Cardiac muscle cell (in vitro differentiated cells and primary cell): ENCODE data around the gene P2RX7. TPM values are rescaled to one million over a fixed set of nuclear protein-coding genes. Genes with fewer than 3 reads are reported as not detected.

Experiments
- DNase-seq, 2 donors: peaks; one replicate each; pipeline versions ENCODE4 v3.0.0 to v3.0.0-alpha.2; 2010 to 2017; ENCODE audit warnings: low read depth in 1 of 2, low spot score in 1 of 2
- H3K27ac ChIP-seq: fragments of 200-600 bp; sonication (generic); 2 replicates; pipeline ENCODE4 v1.5.1; 2016
- H3K27me3 ChIP-seq: fragments of 200-600 bp; sonication (generic); 2 replicates; pipeline ENCODE4 v1.6.0; 2016; ENCODE audit warnings: control low read depth
- H3K36me3 ChIP-seq: fragments of 200-600 bp; sonication (generic); 2 replicates; pipeline ENCODE4 v1.5.1; 2016; ENCODE audit warnings: control low read depth
- H3K4me1 ChIP-seq: fragments of 200-600 bp; sonication (generic); 2 replicates; pipeline ENCODE4 v1.8.1; 2017; ENCODE audit warnings: low read depth, mild to moderate bottlenecking, mixed run types
- H3K4me3 ChIP-seq: fragments of 200-600 bp; sonication (generic); 2 replicates; pipeline ENCODE4 v1.5.1; 2016; ENCODE audit warnings: mild to moderate bottlenecking
- H3K9me3 ChIP-seq: fragments of 200-600 bp; sonication (generic); 2 replicates; pipeline ENCODE4 v1.5.1; 2017; ENCODE audit warnings: low read depth, mild to moderate bottlenecking, control low read depth
- CTCF ChIP-seq: IDR thresholded peaks from 2 replicates; pipeline ENCODE4 v1.5.1; 2012; ENCODE audit warnings: low read depth, mild to moderate bottlenecking, low read length
- polyA plus RNA-seq: library from polyadenylated mRNA; unstranded; fragments of >200 nt; fragmentation: Nextera tagmentation; extraction: Ambion mirVana; gene quantifications from 2 replicates; pipeline ENCODE4 v1.2.1, GENCODE V29; 2016
- total RNA-seq: library from RNA; depleted of rRNA; stranded (reverse); fragments of >200 nt; gene quantifications from 2 replicates; pipeline ENCODE4 v1.2.3, GENCODE V29; 2016

P2RX7 gene
- total and polyA plus RNA-seq, 2 experiments from 2014 or later: 0.03 to 0.65 TPM

GRCh38 chr12:121170611-121171260, 38.1 kb downstream of the P2RX7 start:
- Histone ChIP-seq H3K27me3 (no peaks in the 10 kb centered on the region), H3K4me1 (no peaks in the 10 kb centered on the region), H3K27ac (no peak overlapping the region), H3K9me3 (no peaks in the 10 kb centered on the region), H3K36me3 (no peaks in the 10 kb centered on the region), H3K4me3 (no peak overlapping the region)
- no peak for DNase-seq
- TF ChIP-seq CTCF: no peak

- TF ChIP-seq CTCF: no peak
- no peak for DNase-seq
- Histone ChIP-seq H3K27me3 (no peaks in the 10 kb centered on the region), H3K9me3 (no peaks in the 10 kb centered on the region), H3K36me3 (no peaks in the 10 kb centered on the region), H3K4me3 (no peak overlapping the region), H3K4me1 (no peaks in the 10 kb centered on the region), H3K27ac (no peak overlapping the region)
Observed at GRCh38 chr12:121172145-121172544, 39.5 kb downstream of the P2RX7 start.

GRCh38 chr12:121175383-121176119, 42.9 kb downstream of the P2RX7 start:
- peak in 1 of 2 donors; percentile 38 for DNase-seq
- Histone ChIP-seq H3K4me1 (no peaks in the 10 kb centered on the region), H3K27ac (no peak overlapping the region), H3K36me3 (no peaks in the 10 kb centered on the region), H3K27me3 (no peaks in the 10 kb centered on the region), H3K9me3 (no peaks in the 10 kb centered on the region), H3K4me3 (no peak overlapping the region)
- no peak for TF ChIP-seq CTCF

- H3K36me3 ChIP-seq: no peaks in the 10 kb centered on the region
- no peaks in the 10 kb centered on the region for H3K9me3 ChIP-seq
- no peak for DNase-seq
- H3K27me3 ChIP-seq: no peaks in the 10 kb centered on the region
- H3K4me3 ChIP-seq: no peak overlapping the region
- H3K4me1 ChIP-seq: no peaks in the 10 kb centered on the region
- TF ChIP-seq CTCF: no peak
- H3K27ac ChIP-seq: no peak overlapping the region
Observed at GRCh38 chr12:121176826-121177529, 44.3 kb downstream of the P2RX7 start.

- H3K4me1 ChIP-seq: no peaks in the 10 kb centered on the region
- no peaks in the 10 kb centered on the region for H3K27me3 ChIP-seq
- H3K4me3 ChIP-seq: no peak overlapping the region
- peak in 1 of 2 donors; percentile 80 for DNase-seq
- no peaks in the 10 kb centered on the region for H3K9me3 ChIP-seq
- TF ChIP-seq CTCF: no peak
- no peak overlapping the region for H3K27ac ChIP-seq
- no peaks in the 10 kb centered on the region for H3K36me3 ChIP-seq
Observed at GRCh38 chr12:121181181-121181580, 48.5 kb downstream of the P2RX7 start.
